KG1 (cell line): ENCODE data around the gene SORCS1.

Source experiments
- DNase-seq: peaks from one replicate; lab custom pipeline; 2025; lab: John Stamatoyannopoulos, UW

SORCS1 gene

GRCh38 chr10:106816318-106817085 lies 348.0 kb downstream of the SORCS1 start:
- DNase-seq, result no peak

- no peak for DNase-seq
Measured at GRCh38 chr10:106815427-106816043, 349.0 kb downstream of the SORCS1 start.

- DNase-seq, result no peak
Measured at GRCh38 chr10:106804992-106805582, 359.4 kb downstream of the SORCS1 start.

GRCh38 chr10:106802949-106803348 lies 361.6 kb downstream of the SORCS1 start:
- no peak for DNase-seq

GRCh38 chr10:106799776-106800175 lies 364.7 kb downstream of the SORCS1 start:
- DNase-seq, result peak; percentile 10

GRCh38 chr10:106795619-106796018 lies 368.9 kb downstream of the SORCS1 start:
- no peak for DNase-seq

GRCh38 chr10:106793617-106794016 lies 370.9 kb downstream of the SORCS1 start:
- no peak for DNase-seq

GRCh38 chr10:106789623-106790022 lies 374.9 kb downstream of the SORCS1 start:
- no peak for DNase-seq

- no peak for DNase-seq
Measured at GRCh38 chr10:106788982-106789381, 375.5 kb downstream of the SORCS1 start.

- no peak for DNase-seq
Measured at GRCh38 chr10:106785528-106785927, 379.0 kb downstream of the SORCS1 start.

- no peak for DNase-seq
Measured at GRCh38 chr10:106780632-106781031, 383.9 kb downstream of the SORCS1 start.

GRCh38 chr10:106777841-106778240 lies 386.7 kb downstream of the SORCS1 start:
- DNase-seq, result no peak

- DNase-seq, result no peak
Measured at GRCh38 chr10:106775127-106775526, 389.4 kb downstream of the SORCS1 start.

GRCh38 chr10:106772957-106773356 lies 391.5 kb downstream of the SORCS1 start:
- DNase-seq, result no peak

GRCh38 chr10:106771154-106771553 lies 393.4 kb downstream of the SORCS1 start:
- DNase-seq, result no peak

- no peak for DNase-seq
Measured at GRCh38 chr10:106768204-106768603, 396.3 kb downstream of the SORCS1 start.

GRCh38 chr10:106765928-106766327 lies 398.6 kb downstream of the SORCS1 start:
- DNase-seq, result no peak

GRCh38 chr10:106765241-106765754 lies 399.2 kb downstream of the SORCS1 start:
- DNase-seq, result no peak

GRCh38 chr10:106764360-106764759 lies 400.1 kb downstream of the SORCS1 start:
- no peak for DNase-seq

GRCh38 chr10:106761906-106762305 lies 402.6 kb downstream of the SORCS1 start:
- no peak for DNase-seq

GRCh38 chr10:106757521-106757920 lies 407.0 kb downstream of the SORCS1 start:
- DNase-seq, result no peak

GRCh38 chr10:106751091-106751490 lies 413.4 kb downstream of the SORCS1 start:
- no peak for DNase-seq

GRCh38 chr10:106746868-106747267 lies 417.6 kb downstream of the SORCS1 start:
- no peak for DNase-seq
